ENCODE data around the gene GALK1. TPM values are rescaled to one million over a fixed set of nuclear protein-coding genes. Genes with fewer than 3 reads are reported as not detected.

The GALK1 gene
- total RNA-seq, 2 experiments from 2014 or later, result 40.9 to 44.7 TPM

GRCh38 chr17:75722542-75723095 lies 42.4 kb downstream of the GALK1 start:
- Mint-ChIP-seq H3K27me3 (peaks cover 19% of the 10 kb centered on the region), H3K4me3 (no peak overlapping the region), H3K4me1 (peaks cover 4% of the 10 kb centered on the region), H3K9me3 (no peaks in the 10 kb centered on the region), H3K27ac (peak overlapping the region; percentile 36), H3K36me3 (ENCODE audit: low read depth) (no peaks in the 10 kb centered on the region)
- POLR2A ChIA-PET, result no interaction called here
- DNase-seq, result no peak
- CTCF ChIA-PET, result interaction anchor here (1.0 to 1.5 kb wide), 2 partner anchors 15 to 31 kb away, joined by 3 read pairs; no protein-coding TSS in a partner anchor

- Mint-ChIP-seq H3K27ac (no peak overlapping the region), H3K9me3 (no peaks in the 10 kb centered on the region), H3K27me3 (peaks cover 20% of the 10 kb centered on the region), H3K4me1 (peaks cover 4% of the 10 kb centered on the region), H3K36me3 (ENCODE audit: low read depth) (no peaks in the 10 kb centered on the region), H3K4me3 (no peak overlapping the region)
- ChIA-PET CTCF (interaction anchor here (1.0 to 2.2 kb wide), 4 partner anchors 9 to 89 kb away, joined by 3 to 7 read pairs (median 3); partner anchors contain the start of gene SMIM5), POLR2A (no interaction called here)
- DNase-seq, result no peak
These were observed 42.9 kb downstream of the GALK1 start for GRCh38 chr17:75722076-75722475.

GRCh38 chr17:75721463-75722011 lies 43.5 kb downstream of the GALK1 start:
- ChIA-PET POLR2A (no interaction called here), CTCF (interaction anchor here (1.0 to 2.2 kb wide), 4 partner anchors 10 to 88 kb away, joined by 3 to 11 read pairs (median 5); partner anchors contain the start of gene SMIM5)
- DNase-seq, result no peak
- H3K27ac Mint-ChIP-seq, result no peak overlapping the region
- H3K9me3 Mint-ChIP-seq, result no peaks in the 10 kb centered on the region
- peaks cover 4% of the 10 kb centered on the region for H3K4me1 Mint-ChIP-seq
- no peaks in the 10 kb centered on the region for H3K36me3 Mint-ChIP-seq (ENCODE audit: low read depth)
- H3K4me3 Mint-ChIP-seq, result no peak overlapping the region
- peaks cover 20% of the 10 kb centered on the region for H3K27me3 Mint-ChIP-seq

- DNase-seq, result peak; percentile 67
- H3K4me1 Mint-ChIP-seq, result peaks cover 4% of the 10 kb centered on the region
- POLR2A ChIA-PET, result no interaction called here
- CTCF ChIA-PET, result interaction anchor here (0.8 to 2.3 kb wide), 6 partner anchors 10 to 88 kb away, joined by 3 to 11 read pairs (median 7); partner anchors contain the start of gene SMIM5
- H3K27ac Mint-ChIP-seq, result no peak within 1 kb of the TSS
- H3K4me3 Mint-ChIP-seq, result peak within 1 kb of the TSS; percentile 63
- H3K9me3 Mint-ChIP-seq, result no peaks in the 10 kb centered on the region
- H3K36me3 Mint-ChIP-seq (ENCODE audit: low read depth), result no peaks in the 10 kb centered on the region
- H3K27me3 Mint-ChIP-seq, result peaks cover 20% of the 10 kb centered on the region
These were observed 44.1 kb downstream of the GALK1 start, which contains the start of gene ITGB4 for GRCh38 chr17:75720656-75721462. Gene ITGB4, plus strand, starts transcription at chr17:75721459. Its CDS starts 3,245 bp downstream, at chr17:75724704.

- H3K9me3 Mint-ChIP-seq, result no peaks in the 10 kb centered on the region
- no peaks in the 10 kb centered on the region for H3K36me3 Mint-ChIP-seq (ENCODE audit: low read depth)
- no peak for DNase-seq
- peaks cover 20% of the 10 kb centered on the region for H3K27me3 Mint-ChIP-seq
- ChIA-PET CTCF (interaction anchor here (1.1 to 2.3 kb wide), 6 partner anchors 12 to 87 kb away, joined by 3 to 9 read pairs (median 6); partner anchors contain the start of gene SMIM5), POLR2A (interaction anchor here (0.6 kb wide), 1 partner anchor 268 kb away, joined by 5 read pairs; no protein-coding TSS in a partner anchor)
- no peak overlapping the region for H3K4me3 Mint-ChIP-seq
- H3K4me1 Mint-ChIP-seq, result peaks cover 4% of the 10 kb centered on the region
- no peak overlapping the region for H3K27ac Mint-ChIP-seq
These were observed 45.3 kb downstream of the GALK1 start for GRCh38 chr17:75719732-75720131.

GRCh38 chr17:75712446-75712845 lies 52.5 kb downstream of the GALK1 start:
- no peaks in the 10 kb centered on the region for H3K9me3 Mint-ChIP-seq
- no peaks in the 10 kb centered on the region for H3K4me1 Mint-ChIP-seq
- H3K36me3 Mint-ChIP-seq (ENCODE audit: low read depth), result peaks cover 11% of the 10 kb centered on the region
- H3K27me3 Mint-ChIP-seq, result peaks cover 7% of the 10 kb centered on the region
- no peak overlapping the region for H3K27ac Mint-ChIP-seq
- H3K4me3 Mint-ChIP-seq, result no peak overlapping the region
- DNase-seq, result no peak
- ChIA-PET POLR2A (no interaction called here), CTCF (interaction anchor here (0.6 to 0.9 kb wide), 3 partner anchors 12 to 79 kb away, joined by 3 read pairs; partner anchors contain the start of gene SMIM5)

Small RNA genes lying within 50 kb of the gene (microRNA-seq; reads per million reads assigned to microRNA genes)
- gene MIR4738 (ENCODE audit: borderline microRNAs expressed, borderline replicate concordance), result not detected

Other genes with a start within 250 kb of the GALK1 start
- 1 to 10 TPM in 1 of 2 experiments, under 1 TPM in 1; 0.47 to 1.1 TPM for gene CASKIN2, start 249.7 kb downstream of the GALK1 start, total RNA-seq
- gene TSEN54, start 248.7 kb downstream of the GALK1 start, total RNA-seq, result 10 to 100 TPM; 48.8 to 59.2 TPM
- gene LLGL2, start 239.5 kb downstream of the GALK1 start, total RNA-seq, result 10 to 100 TPM; 17.8 to 24.2 TPM
- 10 to 100 TPM; 11.0 to 13.4 TPM for gene MYO15B, start 177.4 kb downstream of the GALK1 start, total RNA-seq
- gene SMIM5, start 131.8 kb downstream of the GALK1 start, total RNA-seq, result under 1 TPM; 0.10 to 0.12 TPM
- 10 to 100 TPM; 44.7 to 47.1 TPM for gene RECQL5, start 98.0 kb downstream of the GALK1 start, total RNA-seq
- gene SAP30BP, start 97.9 kb downstream of the GALK1 start, total RNA-seq, result 10 to 100 TPM; 97.0 to 97.5 TPM
- gene ITGB4, start 43.7 kb downstream of the GALK1 start, total RNA-seq, result under 1 TPM; 0.55 to 0.96 TPM
- gene UNK, start 19.6 kb upstream of the GALK1 start, total RNA-seq, result 10 to 100 TPM; 27.1 to 28.7 TPM
- 100 to 1,000 TPM; 161 to 182 TPM for gene UNC13D, start 79.2 kb upstream of the GALK1 start, total RNA-seq
- 10 to 100 TPM; 76.8 to 83.5 TPM for gene WBP2, start 90.1 kb upstream of the GALK1 start, total RNA-seq
- 10 to 100 TPM; 33.9 to 43.4 TPM for gene TRIM47, start 113.4 kb upstream of the GALK1 start, total RNA-seq
- 10 to 100 TPM; 26.5 to 28.7 TPM for gene TRIM65, start 131.8 kb upstream of the GALK1 start, total RNA-seq
- 10 to 100 TPM; 95.9 to 97.5 TPM for gene MRPL38, start 139.7 kb upstream of the GALK1 start, total RNA-seq
- 10 to 100 TPM; 21.7 to 23.5 TPM for gene FBF1, start 175.8 kb upstream of the GALK1 start, total RNA-seq
- gene ACOX1, start 214.0 kb upstream of the GALK1 start, total RNA-seq, result 10 to 100 TPM; 27.8 to 34.7 TPM
- gene TEN1, start 214.0 kb upstream of the GALK1 start, total RNA-seq, result 10 to 100 TPM; 12.5 to 17.1 TPM
- gene CDK3, start 235.7 kb upstream of the GALK1 start, total RNA-seq, result 1 to 10 TPM; 6.9 to 7.1 TPM